Measurements from ENCODE around the gene WDR53.
"Not testable (repeated sequence)": the region's sequence is repeated elsewhere in the genome, so short reads cannot be mapped to it uniquely, and the experiment has no call there.

WDR53 gene

GRCh38 chr3:196523841-196524240 is 44.5 kb downstream of the WDR53 start:
- Histone ChIP-seq H3K27ac (ENCODE audit: low read depth, low read length) (no peak overlapping the region), H4K20me1 (ENCODE audit: control insufficient read depth, insufficient read depth, low read depth, low read length) (no peaks in the 10 kb centered on the region), H3K9me3 (ENCODE audit: control insufficient read depth, insufficient read depth, low read length) (peaks cover 21% of the 10 kb centered on the region), H3K27me3 (ENCODE audit: control insufficient read depth, low read length) (no peaks in the 10 kb centered on the region), H3K4me3 (ENCODE audit: low read length) (no peak overlapping the region), H3K79me2 (ENCODE audit: control insufficient read depth, low read length) (no peaks in the 10 kb centered on the region), H3F3A (ENCODE audit: control insufficient read depth, insufficient read depth) (no peaks in the 10 kb centered on the region), H3K36me3 (ENCODE audit: control insufficient read depth, low read length) (no peaks in the 10 kb centered on the region), H3K4me1 (ENCODE audit: control insufficient read depth, low read length) (peaks cover 14% of the 10 kb centered on the region), H3K4me2 (ENCODE audit: low read length) (no peak overlapping the region), H3K9me2 (replicated peaks; ENCODE audit: control insufficient read depth, low read length) (no peaks in the 10 kb centered on the region)
- TF ChIP-seq CTCF (IDR thresholded peaks at IDR 0.05; ENCODE audit: low read depth, low read length, poor library complexity, severe bottlenecking) (no peak), EZH2phosphoT487 (IDR thresholded peaks at IDR 0.05; ENCODE audit: borderline replicate concordance, low read length) (no peak)

- H3K4me2 ChIP-seq (ENCODE audit: low read length); H3K27me3 ChIP-seq (ENCODE audit: control insufficient read depth, low read length); H3K4me3 ChIP-seq (ENCODE audit: low read length); H3F3A ChIP-seq (ENCODE audit: control insufficient read depth, insufficient read depth); H3K36me3 ChIP-seq (ENCODE audit: control insufficient read depth, low read length); H3K4me1 ChIP-seq (ENCODE audit: control insufficient read depth, low read length); H4K20me1 ChIP-seq (ENCODE audit: control insufficient read depth, insufficient read depth, low read depth, low read length); H3K9me2 ChIP-seq (replicated peaks; ENCODE audit: control insufficient read depth, low read length); H3K79me2 ChIP-seq (ENCODE audit: control insufficient read depth, low read length); H3K27ac ChIP-seq (ENCODE audit: low read depth, low read length): not testable (repeated sequence)
- peaks cover 31% of the 10 kb centered on the region for H3K9me3 ChIP-seq (ENCODE audit: control insufficient read depth, insufficient read depth, low read length)
These were observed 47.1 kb downstream of the WDR53 start for GRCh38 chr3:196521291-196521690.

- no peaks in the 10 kb centered on the region for H3K36me3 ChIP-seq (ENCODE audit: control insufficient read depth, low read length)
These were observed 48.7 kb downstream of the WDR53 start for GRCh38 chr3:196519718-196520082.

More at GRCh38 chr3:196519718-196520082, 48.7 kb downstream of the WDR53 start:
- Histone ChIP-seq H3K4me1 (ENCODE audit: control insufficient read depth, low read length) (peaks cover 8% of the 10 kb centered on the region), H3K4me3 (ENCODE audit: low read length) (no peak overlapping the region), H3K79me2 (ENCODE audit: control insufficient read depth, low read length) (no peaks in the 10 kb centered on the region), H3K27me3 (ENCODE audit: control insufficient read depth, low read length) (no peaks in the 10 kb centered on the region), H3K27ac (ENCODE audit: low read depth, low read length) (no peak overlapping the region), H4K20me1 (ENCODE audit: control insufficient read depth, insufficient read depth, low read depth, low read length) (no peaks in the 10 kb centered on the region), H3K4me2 (ENCODE audit: low read length) (no peak overlapping the region), H3K9me3 (ENCODE audit: control insufficient read depth, insufficient read depth, low read length) (peaks cover 31% of the 10 kb centered on the region), H3K9me2 (replicated peaks; ENCODE audit: control insufficient read depth, low read length) (no peaks in the 10 kb centered on the region), H3F3A (ENCODE audit: control insufficient read depth, insufficient read depth) (no peaks in the 10 kb centered on the region)
- no peak for TF ChIP-seq EZH2phosphoT487 (IDR thresholded peaks at IDR 0.05; ENCODE audit: borderline replicate concordance, low read length)
- no peak for TF ChIP-seq CTCF (IDR thresholded peaks at IDR 0.05; ENCODE audit: low read depth, low read length, poor library complexity, severe bottlenecking)
